RWPE2 (cell line): ENCODE measurements around the gene SOX11.

Experiments used
- ATAC-seq: fragments of 200-7000 bp; cut with Tn5 transposase; 3 replicates; pipeline ENCODE4 v1.9.1; 2021; ENCODE audit warnings: low read depth
- DNase-seq: peaks from one replicate; pipeline ENCODE4 v3.0.0-alpha.2; 2020; ENCODE audit warnings: low spot score
- H3K27ac ChIP-seq: fragments of 450-650 bp; 2 replicates; pipeline ENCODE4 v1.5.1; 2017; ENCODE audit warnings: mild to moderate bottlenecking; ENCODE audit not compliant: poor library complexity, severe bottlenecking
- H3K27me3 ChIP-seq: fragments of 250-450 bp; sonication (Bioruptor Pico); 2 replicates; pipeline ENCODE4 v1.5.1; 2021; ENCODE audit warnings: mild to moderate bottlenecking, moderate library complexity; ENCODE audit not compliant: insufficient read depth, poor library complexity, severe bottlenecking
- H3K36me3 ChIP-seq: fragments of 250-450 bp; sonication (Bioruptor Pico); 2 replicates; pipeline ENCODE4 v1.5.1; 2020; ENCODE audit warnings: low read depth, mild to moderate bottlenecking, moderate library complexity
- H3K4me1 ChIP-seq: fragments of 250-450 bp; sonication (Bioruptor Pico); 2 replicates; pipeline ENCODE4 v1.5.1; 2021; ENCODE audit warnings: mild to moderate bottlenecking, moderate library complexity; ENCODE audit not compliant: insufficient read depth, poor library complexity, severe bottlenecking
- H3K4me3 ChIP-seq: fragments of 250-450 bp; sonication (Bioruptor Pico); 2 replicates; pipeline ENCODE4 v1.5.1; 2021; ENCODE audit warnings: mild to moderate bottlenecking, moderate library complexity; ENCODE audit not compliant: severe bottlenecking
- H3K9me3 ChIP-seq: fragments of 250-450 bp; sonication (Bioruptor Pico); 2 replicates; pipeline ENCODE4 v1.5.1; 2021; ENCODE audit warnings: mild to moderate bottlenecking, moderate library complexity; ENCODE audit not compliant: severe bottlenecking
- CTCF ChIP-seq: fragments of 450-650 bp; IDR thresholded peaks from one replicate; pipeline ENCODE4 v1.5.1; 2017; ENCODE audit warnings: mild to moderate bottlenecking, moderate library complexity; ENCODE audit not compliant: poor library complexity, severe bottlenecking

Gene SOX11

GRCh38 chr2:5703166-5703565 lies 11.0 kb downstream of the SOX11 start:
- Histone ChIP-seq H3K27ac (no peak overlapping the region), H3K36me3 (no peaks in the 10 kb centered on the region), H3K9me3 (peaks cover 3% of the 10 kb centered on the region), H3K27me3 (peaks cover 36% of the 10 kb centered on the region), H3K4me3 (no peak overlapping the region), H3K4me1 (no peaks in the 10 kb centered on the region)
- no peak for TF ChIP-seq CTCF
- ATAC-seq (no peak), DNase-seq (no peak)

GRCh38 chr2:5705490-5705889 lies 13.3 kb downstream of the SOX11 start:
- no peak for ATAC-seq

GRCh38 chr2:5706717-5707455 lies 14.7 kb downstream of the SOX11 start:
- no peak overlapping the region for H3K4me3 ChIP-seq
- ATAC-seq (no peak), DNase-seq (no peak)
- no peak for TF ChIP-seq CTCF
- H3K27me3 ChIP-seq = peaks cover 20% of the 10 kb centered on the region
- no peaks in the 10 kb centered on the region for H3K4me1 ChIP-seq
- H3K36me3 ChIP-seq = no peaks in the 10 kb centered on the region
- H3K27ac ChIP-seq = no peak overlapping the region
- peaks cover 2% of the 10 kb centered on the region for H3K9me3 ChIP-seq

More at GRCh38 chr2:5705490-5705889, 13.3 kb downstream of the SOX11 start:
- no peak for DNase-seq
- no peak overlapping the region for H3K27ac ChIP-seq
- H3K4me3 ChIP-seq = no peak overlapping the region
- no peak for TF ChIP-seq CTCF
- no peaks in the 10 kb centered on the region for H3K4me1 ChIP-seq
- no peaks in the 10 kb centered on the region for H3K36me3 ChIP-seq
- peaks cover 22% of the 10 kb centered on the region for H3K27me3 ChIP-seq
- H3K9me3 ChIP-seq = peaks cover 3% of the 10 kb centered on the region

GRCh38 chr2:5710615-5711014 lies 18.4 kb downstream of the SOX11 start:
- Histone ChIP-seq H3K27me3 (peaks cover 2% of the 10 kb centered on the region), H3K9me3 (no peaks in the 10 kb centered on the region), H3K36me3 (no peaks in the 10 kb centered on the region), H3K4me3 (no peak overlapping the region), H3K27ac (no peak overlapping the region), H3K4me1 (no peaks in the 10 kb centered on the region)
- TF ChIP-seq CTCF = no peak
- DNase-seq (no peak), ATAC-seq (no peak)

GRCh38 chr2:5713101-5713500 lies 20.9 kb downstream of the SOX11 start:
- DNase-seq = no peak
- no peaks in the 10 kb centered on the region for H3K9me3 ChIP-seq
- no peak for TF ChIP-seq CTCF
- no peaks in the 10 kb centered on the region for H3K36me3 ChIP-seq
- H3K27me3 ChIP-seq = no peaks in the 10 kb centered on the region
- no peak overlapping the region for H3K4me3 ChIP-seq
- no peak for ATAC-seq
- no peak overlapping the region for H3K27ac ChIP-seq
- no peaks in the 10 kb centered on the region for H3K4me1 ChIP-seq
